BLaER1 (cell line): ENCODE results near the gene ZBTB48.
"Not testable (repeated sequence)": the region's sequence is repeated elsewhere in the genome, so short reads cannot be mapped to it uniquely, and the experiment has no call there.

ENCODE experiments used
- H3K27ac ChIP-seq: shearing (Covaris generic); formaldehyde crosslinking; 2 replicates; pipeline ENCODE4 v1.8.1; 2022
- H3K27me3 ChIP-seq: shearing (Covaris generic); formaldehyde crosslinking; 2 replicates; pipeline ENCODE4 v1.8.1; 2022
- H3K36me3 ChIP-seq: shearing (Covaris generic); formaldehyde crosslinking; 2 replicates; pipeline ENCODE4 v1.8.1; 2022
- H3K4me1 ChIP-seq: shearing (Covaris generic); formaldehyde crosslinking; 2 replicates; pipeline ENCODE4 v1.8.1; 2022
- H3K4me2 ChIP-seq: shearing (Covaris generic); formaldehyde crosslinking; 2 replicates; pipeline ENCODE4 v1.8.1; 2022
- H3K4me3 ChIP-seq: shearing (Covaris generic); formaldehyde crosslinking; 2 replicates; pipeline ENCODE4 v1.8.1; 2022
- H3K9ac ChIP-seq: shearing (Covaris generic); formaldehyde crosslinking; 2 replicates; pipeline ENCODE4 v1.8.1; 2022
- H3K9me3 ChIP-seq: shearing (Covaris generic); formaldehyde crosslinking; 2 replicates; pipeline ENCODE4 v1.8.1; 2022
- H4K20me1 ChIP-seq: shearing (Covaris generic); formaldehyde crosslinking; 2 replicates; pipeline ENCODE4 v1.8.1; 2022
- Cebpa-rat ChIP-seq: shearing (Covaris generic); IDR thresholded peaks from 2 replicates; pipeline ENCODE4 v1.8.1; 2022

The ZBTB48 gene

DNA sequence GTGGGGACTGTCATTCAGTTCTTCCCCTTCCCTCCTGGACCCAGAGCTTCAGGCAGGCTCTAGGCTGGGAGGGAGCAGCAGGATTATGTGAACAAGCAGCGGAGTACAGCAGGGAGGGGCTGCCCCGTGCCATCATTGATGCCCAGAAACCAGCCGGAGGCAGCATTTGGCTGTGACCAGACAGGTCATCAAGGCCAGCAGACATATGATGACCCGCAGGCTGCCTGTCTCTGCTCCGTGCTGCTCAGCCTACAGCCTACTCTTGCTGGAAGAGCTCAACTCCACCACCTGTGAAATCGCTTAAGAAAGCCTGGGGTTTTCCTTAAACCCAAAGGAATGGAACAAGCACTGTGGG lies 18.0 kb downstream of the ZBTB48 start:
- Histone ChIP-seq H3K36me3 (peaks cover 66% of the 10 kb centered on the region), H3K4me3 (no peak overlapping the region), H3K9ac (0 out of 2 replicates have a peak overlapping the region, but pooled peaks have one; percentile 15), H3K4me2 (no peak overlapping the region), H4K20me1 (peaks cover 94% of the 10 kb centered on the region), H3K4me1 (peaks cover 37% of the 10 kb centered on the region), H3K27ac (no peak overlapping the region), H3K9me3 (no peaks in the 10 kb centered on the region), H3K27me3 (no peaks in the 10 kb centered on the region)
- TF ChIP-seq Cebpa-rat: no peak

DNA sequence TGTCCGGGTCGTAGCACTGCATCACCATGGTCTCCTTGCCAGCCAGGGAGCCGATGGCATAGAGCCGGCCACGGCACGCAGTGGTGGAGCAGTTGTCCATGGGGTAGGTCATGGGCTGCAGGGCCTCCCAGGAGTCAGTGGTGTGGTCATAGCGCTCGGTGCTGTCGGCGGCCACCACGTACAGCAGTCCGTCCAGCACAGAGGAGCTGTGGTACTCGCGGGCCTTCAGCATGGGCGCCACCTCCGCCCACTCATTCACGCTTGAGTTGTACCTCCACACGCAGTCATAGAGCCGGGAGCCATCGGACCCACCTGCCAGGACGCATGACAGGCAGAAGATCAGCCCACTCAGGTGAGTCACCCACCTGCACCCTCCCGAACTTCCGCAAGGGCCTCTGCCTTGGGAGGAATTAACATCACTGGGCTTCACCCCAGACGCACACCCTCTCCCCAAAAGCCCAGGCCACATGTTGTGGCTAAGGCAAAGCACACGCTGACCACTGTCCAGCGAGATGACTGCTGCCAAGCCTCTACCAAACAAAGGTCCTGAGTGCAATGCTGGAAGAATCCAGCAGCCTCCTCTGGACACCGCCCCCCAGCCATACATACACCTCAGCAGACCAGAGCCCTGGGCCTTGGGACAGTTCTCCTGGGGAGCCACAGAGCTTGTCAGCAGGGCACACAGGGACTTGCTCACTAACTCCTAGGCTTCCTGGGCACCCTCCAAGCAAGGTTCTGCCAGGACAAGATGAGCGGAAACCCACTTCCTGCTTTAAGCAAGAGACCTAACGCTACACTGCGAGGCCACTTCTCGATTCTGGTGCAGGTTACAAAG lies 19.6 kb downstream of the ZBTB48 start:
- Histone ChIP-seq H3K4me2 (peak overlapping the region; percentile 91), H3K36me3 (peaks cover 50% of the 10 kb centered on the region), H3K4me3 (peak overlapping the region; percentile 77), H4K20me1 (peaks cover 78% of the 10 kb centered on the region), H3K4me1 (peaks cover 43% of the 10 kb centered on the region), H3K9me3 (no peaks in the 10 kb centered on the region), H3K27me3 (no peaks in the 10 kb centered on the region), H3K27ac (peak overlapping the region; percentile 41), H3K9ac (peak overlapping the region; percentile 84)
- no peak for TF ChIP-seq Cebpa-rat

DNA sequence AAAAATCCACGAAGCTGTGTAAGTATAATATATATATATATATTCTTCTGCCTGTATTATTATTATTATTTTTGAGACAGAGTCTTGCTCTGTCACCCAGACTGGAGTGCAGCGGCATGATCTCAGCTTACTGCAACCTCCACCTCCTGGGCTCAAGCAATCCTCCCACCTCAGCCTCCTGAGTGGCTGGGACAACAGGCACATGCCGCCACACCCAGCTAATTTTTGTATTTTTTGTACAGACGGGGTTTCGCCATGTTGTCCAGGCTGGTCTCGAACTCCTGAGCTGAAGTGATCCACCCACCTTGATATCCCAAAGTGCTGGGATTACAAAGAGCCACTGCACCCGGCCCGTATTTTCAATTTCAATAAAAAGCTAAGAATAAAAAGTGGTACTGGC lies 20.2 kb downstream of the ZBTB48 start:
- Histone ChIP-seq H3K4me3 (peak overlapping the region; percentile 77), H3K36me3 (peaks cover 44% of the 10 kb centered on the region), H4K20me1 (peaks cover 72% of the 10 kb centered on the region), H3K4me1 (peaks cover 43% of the 10 kb centered on the region), H3K9ac (peak overlapping the region; percentile 84), H3K4me2 (peak overlapping the region; percentile 91)
- not testable (repeated sequence) for H3K27me3 ChIP-seq, H3K9me3 ChIP-seq, H3K27ac ChIP-seq

DNA sequence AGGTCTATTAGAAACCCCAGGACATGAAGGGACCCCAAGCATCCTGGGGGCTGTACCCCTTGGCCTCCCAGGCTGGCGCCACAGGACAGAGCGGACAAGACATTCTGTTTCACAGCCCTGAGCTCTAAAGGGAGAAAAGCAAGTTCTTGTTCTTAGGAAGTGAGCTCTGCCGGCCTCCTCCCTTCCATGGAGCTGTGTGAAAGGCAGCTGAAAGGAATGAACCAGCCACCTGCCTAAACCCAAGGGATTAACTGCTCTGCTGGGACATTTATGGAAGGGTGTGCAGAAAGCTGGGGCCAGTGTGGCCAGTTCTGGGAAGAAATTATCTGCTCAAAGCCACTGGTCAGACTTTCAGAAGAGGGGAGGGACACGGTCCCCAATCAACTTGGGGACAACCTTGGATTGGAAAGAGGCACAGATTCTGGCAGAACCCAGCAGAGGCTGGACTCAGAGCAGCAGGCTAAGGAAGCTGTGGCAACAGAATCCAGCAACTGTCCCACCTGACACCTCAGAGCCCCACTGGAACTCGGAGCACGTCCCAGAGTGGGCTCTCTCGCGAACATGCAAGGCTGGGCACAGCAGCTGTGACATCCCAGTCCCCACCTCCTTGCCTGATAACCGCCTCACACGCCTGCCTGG lies 20.7 kb downstream of the ZBTB48 start:
- peaks cover 39% of the 10 kb centered on the region for H3K36me3 ChIP-seq
- H3K27ac ChIP-seq: peak overlapping the region; percentile 82
- TF ChIP-seq Cebpa-rat: no peak
- H4K20me1 ChIP-seq: peaks cover 67% of the 10 kb centered on the region
- peak overlapping the region; percentile 84 for H3K9ac ChIP-seq
- H3K4me3 ChIP-seq: peak overlapping the region; percentile 77
- peak overlapping the region; percentile 91 for H3K4me2 ChIP-seq
- no peaks in the 10 kb centered on the region for H3K9me3 ChIP-seq
- no peaks in the 10 kb centered on the region for H3K27me3 ChIP-seq
- H3K4me1 ChIP-seq: peaks cover 43% of the 10 kb centered on the region

DNA sequence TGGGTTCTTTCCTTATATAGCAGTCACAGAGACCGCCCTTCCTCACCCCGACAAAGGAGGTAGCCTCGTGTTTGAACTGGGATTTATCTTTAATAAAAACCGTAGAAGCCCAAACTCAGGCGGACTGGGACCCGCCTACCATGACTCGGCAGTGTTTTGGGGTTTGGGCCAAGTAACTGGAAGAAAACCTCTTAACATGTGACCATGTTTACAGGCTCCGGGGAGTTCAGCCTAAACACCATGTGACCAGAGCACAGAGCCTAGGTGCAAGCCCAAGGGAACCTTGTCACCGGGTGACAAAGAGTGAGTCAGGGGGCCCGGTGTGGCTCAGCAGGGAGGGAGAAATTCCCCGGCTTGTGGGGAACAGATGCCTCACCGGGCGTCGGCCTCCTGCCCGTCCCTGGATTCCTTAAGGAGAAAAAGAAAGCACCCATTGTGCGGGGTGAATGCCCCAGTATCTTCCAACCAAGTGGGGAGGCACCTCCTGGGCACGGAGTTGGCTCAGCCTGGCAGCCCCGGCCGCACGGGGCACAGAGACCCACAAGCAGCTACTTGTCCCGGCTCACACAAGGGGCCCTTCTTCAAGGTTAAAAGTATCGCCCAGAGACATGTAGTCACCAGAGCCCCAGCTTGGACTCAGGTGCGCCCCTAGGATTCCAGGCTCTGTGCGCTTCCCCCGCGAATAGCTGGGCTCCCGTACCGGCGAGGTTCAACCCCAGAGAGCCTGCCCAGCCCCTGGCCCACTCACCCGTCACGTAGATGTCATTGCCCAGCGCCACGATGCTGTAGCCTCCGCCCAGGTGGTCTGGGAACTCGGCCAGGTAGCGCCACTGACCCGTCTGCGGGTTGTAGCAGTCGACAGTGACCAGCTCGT lies 21.5 kb downstream of the ZBTB48 start:
- H3K27ac ChIP-seq: peak overlapping the region; percentile 82
- TF ChIP-seq Cebpa-rat: no peak

DNA sequence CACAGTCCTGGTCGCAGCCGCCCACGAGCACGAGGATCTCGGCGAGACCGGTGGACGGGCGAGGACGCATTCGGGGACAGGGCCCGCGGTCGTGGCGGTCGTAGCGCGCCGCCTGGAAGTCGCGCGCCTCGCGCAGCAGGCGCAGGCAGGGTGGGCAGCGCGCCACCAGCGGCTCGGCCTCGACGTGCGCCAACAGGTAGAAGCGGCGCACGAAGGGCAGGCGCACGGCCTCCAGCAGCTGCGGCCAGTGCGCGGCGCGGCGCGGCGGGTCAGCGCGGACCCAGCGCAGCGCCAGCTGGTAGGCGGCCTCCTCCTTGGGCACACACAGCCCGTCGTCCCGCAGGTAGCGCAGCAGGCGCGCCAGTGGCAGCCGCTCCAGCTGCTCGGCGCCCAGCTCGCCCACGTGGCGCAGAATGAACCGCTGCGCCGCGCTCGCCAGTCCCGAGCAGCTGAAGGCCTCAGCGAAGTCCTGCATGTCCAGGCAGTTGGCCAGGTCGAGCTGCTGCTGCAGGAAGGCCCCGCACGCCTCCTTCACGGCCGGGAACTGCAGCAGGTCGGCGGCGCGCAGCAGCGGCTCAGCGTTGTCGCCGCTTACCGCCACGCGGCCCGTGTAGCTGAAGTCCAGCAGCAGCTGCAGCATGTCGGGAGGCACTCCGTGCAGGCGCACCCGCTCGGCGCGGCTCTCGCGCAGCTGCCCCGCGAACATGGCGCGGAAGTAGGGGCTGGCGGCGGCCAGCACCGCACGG lies 22.3 kb downstream of the ZBTB48 start:
- H3K4me1 ChIP-seq: peaks cover 50% of the 10 kb centered on the region
- peak overlapping the region; percentile 91 for H3K4me2 ChIP-seq
- peaks cover 23% of the 10 kb centered on the region for H3K36me3 ChIP-seq
- H3K4me3 ChIP-seq: peak overlapping the region; percentile 77
- peaks cover 51% of the 10 kb centered on the region for H4K20me1 ChIP-seq
- H3K27me3 ChIP-seq: no peaks in the 10 kb centered on the region
- H3K27ac ChIP-seq: peak overlapping the region; percentile 82
- no peak for TF ChIP-seq Cebpa-rat
- no peaks in the 10 kb centered on the region for H3K9me3 ChIP-seq
- peak overlapping the region; percentile 84 for H3K9ac ChIP-seq

More for the DNA sequence above, 21.5 kb downstream of the ZBTB48 start:
- H3K27me3 ChIP-seq: no peaks in the 10 kb centered on the region
- peak overlapping the region; percentile 84 for H3K9ac ChIP-seq
- H3K9me3 ChIP-seq: no peaks in the 10 kb centered on the region
- H3K4me2 ChIP-seq: peak overlapping the region; percentile 91
- peaks cover 47% of the 10 kb centered on the region for H3K4me1 ChIP-seq
- peak overlapping the region; percentile 77 for H3K4me3 ChIP-seq
- H3K36me3 ChIP-seq: peaks cover 31% of the 10 kb centered on the region
- H4K20me1 ChIP-seq: peaks cover 59% of the 10 kb centered on the region

DNA sequence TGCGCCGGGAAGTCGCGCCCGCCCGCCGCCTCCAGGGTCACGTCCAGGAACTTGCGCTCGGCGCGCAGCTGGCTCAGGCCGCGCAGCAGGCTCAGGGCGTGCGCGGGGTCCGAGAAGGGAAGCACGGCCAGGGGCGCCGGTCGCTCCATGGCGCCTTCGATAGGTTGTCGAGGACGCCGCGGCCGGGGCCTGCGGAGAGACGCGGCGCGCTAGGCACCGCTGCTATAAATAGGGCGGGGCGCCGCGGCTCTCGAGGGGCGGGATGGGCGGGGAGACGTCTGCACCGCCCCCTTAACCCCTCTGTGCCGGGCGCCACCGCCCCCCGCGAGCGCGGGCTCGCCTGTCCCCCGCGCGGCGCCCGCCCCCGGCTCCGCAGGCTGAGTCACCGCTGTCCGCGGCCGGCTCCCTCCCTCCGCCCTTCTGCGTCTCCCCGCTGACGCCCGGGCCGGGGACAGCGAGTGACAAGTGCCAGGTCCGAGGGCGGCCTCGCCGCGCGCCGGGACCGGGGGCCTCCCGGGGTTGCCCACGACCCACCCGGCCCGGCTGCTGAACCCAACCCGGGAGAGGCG lies 23.0 kb downstream of the ZBTB48 start, which contains the start of gene KLHL21:
TSS of gene KLHL21 (minus strand) at position 201 of the 569 bp plus-strand sequence. CDS start at position 149, 52 bp downstream.
- Histone ChIP-seq H3K27ac (peak within 1 kb of the TSS; percentile 82), H3K4me3 (peak within 1 kb of the TSS; percentile 77), H3K4me2 (peak within 1 kb of the TSS; percentile 91), H3K36me3 (peaks cover 16% of the 10 kb centered on the region), H4K20me1 (peaks cover 44% of the 10 kb centered on the region), H3K9me3 (no peaks in the 10 kb centered on the region), H3K9ac (peak within 1 kb of the TSS; percentile 84), H3K27me3 (no peaks in the 10 kb centered on the region), H3K4me1 (peaks cover 46% of the 10 kb centered on the region)
- no peak for TF ChIP-seq Cebpa-rat

DNA sequence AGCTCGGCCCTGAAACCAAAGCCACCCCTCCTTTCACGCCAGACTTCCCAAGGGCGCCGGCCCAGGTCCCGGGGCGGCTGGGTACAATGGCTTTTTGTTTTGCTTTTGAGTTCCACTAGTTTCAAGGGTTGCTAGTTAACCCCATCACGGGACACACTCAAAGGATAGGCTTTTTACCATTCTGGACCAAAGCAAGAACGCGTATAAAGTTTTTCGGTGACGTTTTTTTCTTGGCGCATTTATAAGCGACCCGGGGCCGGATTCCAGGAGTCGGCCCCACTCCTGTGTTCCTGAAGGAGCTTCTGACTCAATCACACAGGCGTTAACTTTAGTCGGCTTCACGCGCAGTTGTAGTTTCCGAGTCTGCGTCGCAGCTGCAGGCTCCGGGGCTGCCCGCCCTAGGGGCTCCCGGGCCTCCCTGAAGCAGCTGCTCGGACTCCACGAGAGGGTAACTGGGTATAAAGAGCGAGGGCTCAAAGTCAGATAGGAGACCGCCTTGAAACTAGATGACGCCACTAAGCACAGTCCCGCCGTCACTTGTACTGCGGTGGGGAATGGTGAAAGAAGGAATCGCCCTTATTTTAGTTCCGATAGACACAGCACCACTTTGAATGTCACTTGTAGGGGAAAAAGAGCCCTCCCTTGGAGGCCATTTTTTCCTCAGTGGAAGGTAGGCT lies 23.6 kb downstream of the ZBTB48 start:
- Histone ChIP-seq H3K4me2 (peak overlapping the region; percentile 91), H3K9ac (peak overlapping the region; percentile 74), H3K36me3 (peaks cover 10% of the 10 kb centered on the region), H3K27me3 (no peaks in the 10 kb centered on the region), H3K9me3 (no peaks in the 10 kb centered on the region), H3K4me3 (peak overlapping the region; percentile 77), H3K4me1 (peaks cover 43% of the 10 kb centered on the region), H3K27ac (peak overlapping the region; percentile 76), H4K20me1 (peaks cover 38% of the 10 kb centered on the region)
- no peak for TF ChIP-seq Cebpa-rat
